SK-N-SH (cell line): ENCODE data around the gene EIF2S2. TPM values are rescaled to one million over a fixed set of nuclear protein-coding genes. Genes with fewer than 3 reads are reported as not detected.

Experiments
- CTCF ChIA-PET: fragments of 300-600, 350-600 bp; formaldehyde crosslinking; extraction: SDS; loops from one replicate; lab custom pipeline; 2021; lab: Yijun Ruan, JAX
- POLR2A ChIA-PET: fragments of 350-600 bp; sonication (Branson Sonifier 250); formaldehyde crosslinking; extraction: SDS; loops from one replicate; lab custom pipeline; 2020; ENCODE audit warnings: antibody characterized with exemption, inconsistent platforms; lab: Yijun Ruan, JAX
- DNase-seq: peaks from one replicate; pipeline ENCODE4 v3.0.0; 2012
- H2AFZ ChIP-seq: fragments of 200-600 bp; sonication (generic); 2 replicates; pipeline ENCODE4 v1.8.1; 2016; ENCODE audit warnings: antibody characterized with exemption, mild to moderate bottlenecking, low read depth
- H3F3A ChIP-seq: fragments of 200-600 bp; sonication (generic); replicated peaks from 2 replicates; pipeline ENCODE3; 2016; ENCODE audit warnings: antibody characterized with exemption, mild to moderate bottlenecking; ENCODE audit not compliant: insufficient read depth
- H3K27ac ChIP-seq, 2 experiments: fragments of 200-500 bp in 1 of 2; fragments of 200-600 bp in 1 of 2; sonication (Bioruptor generic) in 1 of 2; sonication (generic), shearing (Covaris generic) in 1 of 2; 2 replicates each; pipeline versions ENCODE4 v1.5.1 to v1.6.1; 2014 to 2016; ENCODE audit warnings: low read depth in 2 of 2, inconsistent platforms in 1 of 2, low read length in 1 of 2, mild to moderate bottlenecking in 1 of 2, mixed read lengths in 1 of 2
- H3K27me3 ChIP-seq: fragments of 200-600 bp; sonication (generic), shearing (Covaris generic); 2 replicates; pipeline ENCODE4 v1.6.1; 2016; ENCODE audit warnings: mixed run types; ENCODE audit not compliant: insufficient read depth
- H3K36me3 ChIP-seq, 2 experiments: fragments of 200-500 bp in 1 of 2; fragments of 200-600 bp in 1 of 2; sonication (Bioruptor generic) in 1 of 2; sonication (generic) in 1 of 2; replicated peaks in 1 of 2; 2 replicates each; pipeline versions ENCODE3 to v1.5.1; 2014 to 2016; ENCODE audit warnings: low read length in 1 of 2, mild to moderate bottlenecking in 1 of 2; ENCODE audit not compliant: insufficient read depth in 2 of 2, control insufficient read depth in 1 of 2
- H3K4me1 ChIP-seq, 2 experiments: fragments of 200-500 bp in 1 of 2; fragments of 200-600 bp in 1 of 2; sonication (Bioruptor generic) in 1 of 2; sonication (generic), shearing (Covaris generic) in 1 of 2; 2 replicates each; pipeline versions ENCODE4 v1.5.1 to v1.6.1; 2014 to 2016; ENCODE audit warnings: low read depth in 1 of 2, low read length in 1 of 2, mixed run types in 1 of 2; ENCODE audit not compliant: insufficient read depth in 2 of 2, control insufficient read depth in 1 of 2
- H3K4me2 ChIP-seq: fragments of 200-600 bp; sonication (generic), shearing (Covaris generic); 2 replicates; pipeline ENCODE4 v1.6.1; 2017; ENCODE audit warnings: mixed run types
- H3K4me3 ChIP-seq, 2 experiments: fragments of 200-500 bp in 1 of 2; fragments of 200-600 bp in 1 of 2; sonication (Bioruptor generic) in 1 of 2; sonication (generic), shearing (Covaris generic) in 1 of 2; 2 replicates each; pipeline versions ENCODE4 v1.5.1 to v1.8.1; 2014 to 2016; ENCODE audit warnings: low read depth in 2 of 2, inconsistent platforms in 1 of 2, low read length in 1 of 2, mild to moderate bottlenecking in 1 of 2, mixed read lengths in 1 of 2, moderate library complexity in 1 of 2
- H3K79me2 ChIP-seq: fragments of 200-600 bp; sonication (generic); 2 replicates; pipeline ENCODE4 v1.8.1; 2017; ENCODE audit warnings: mild to moderate bottlenecking; ENCODE audit not compliant: insufficient read depth
- H3K9ac ChIP-seq: fragments of 200-600 bp; sonication (generic); 2 replicates; pipeline ENCODE4 v1.6.1; 2017; ENCODE audit warnings: mixed run types
- H3K9me2 ChIP-seq: fragments of 200-600 bp; sonication (generic); 2 replicates; pipeline ENCODE4 v1.6.1; 2017; ENCODE audit warnings: mixed run types
- H3K9me3 ChIP-seq: fragments of 200-600 bp; sonication (generic); 2 replicates; pipeline ENCODE4 v1.6.1; 2017; ENCODE audit warnings: mixed run types, mild to moderate bottlenecking, moderate library complexity
- H4K20me1 ChIP-seq: fragments of 200-600 bp; sonication (generic); 2 replicates; pipeline ENCODE4 v1.6.1; 2017; ENCODE audit warnings: mild to moderate bottlenecking, mixed run types; ENCODE audit not compliant: insufficient read depth
- CTCF ChIP-seq: fragments of 200-600 bp; sonication (generic); IDR thresholded peaks from 2 replicates; pipeline ENCODE4 v1.6.1; 2017; ENCODE audit warnings: antibody characterized with exemption, mild to moderate bottlenecking, moderate library complexity
- EP300 ChIP-seq, 2 experiments: IDR thresholded peaks; 2 replicates each; pipeline versions ENCODE4 v1.4.0 to v1.6.1; 2012; ENCODE audit warnings: borderline replicate concordance in 1 of 2, low read depth in 1 of 2, low read length in 1 of 2
- FOSL2 ChIP-seq: IDR thresholded peaks from 2 replicates; pipeline ENCODE4 v1.4.0; 2012; ENCODE audit warnings: low read depth, mild to moderate bottlenecking, moderate library complexity, borderline replicate concordance
- FOXJ3 ChIP-seq: sonication (generic); formaldehyde crosslinking; IDR thresholded peaks from 2 replicates; pipeline ENCODE4 v1.5.1; 2020; ENCODE audit warnings: mild to moderate bottlenecking, missing genetic modification reagents
- IRF3 ChIP-seq: fragments of 150-350 bp; IDR thresholded peaks from 2 replicates; pipeline ENCODE4 v1.6.1; 2016; ENCODE audit warnings: mild to moderate bottlenecking, low read depth, low read length
- JUND ChIP-seq: IDR thresholded peaks from 2 replicates; pipeline ENCODE4 v1.4.0; 2012
- MEF2A ChIP-seq: IDR thresholded peaks from 2 replicates; pipeline ENCODE4 v1.4.0; 2012; ENCODE audit warnings: low read depth, borderline replicate concordance
- MXI1 ChIP-seq: IDR thresholded peaks from 2 replicates; pipeline ENCODE4 v1.6.1; 2012; ENCODE audit warnings: mild to moderate bottlenecking, low read depth, low read length, improper control_type of control experiment
- NRF1 ChIP-seq: IDR thresholded peaks from 2 replicates; pipeline ENCODE4 v1.6.1; 2012; ENCODE audit warnings: low read depth, mild to moderate bottlenecking, low read length
- POLR2AphosphoS5 ChIP-seq: IDR thresholded peaks from 2 replicates; pipeline ENCODE4 v1.6.1; 2012; ENCODE audit warnings: low read depth, low read length
- RCOR1 ChIP-seq: fragments of 150-350 bp; IDR thresholded peaks from 2 replicates; pipeline ENCODE4 v1.6.1; 2017; ENCODE audit warnings: antibody characterized with exemption, low read length
- RFX5 ChIP-seq: IDR thresholded peaks from 2 replicates; pipeline ENCODE4 v1.6.1; 2012; ENCODE audit warnings: mild to moderate bottlenecking, improper control_type of control experiment, low read length
- RXRA ChIP-seq: IDR thresholded peaks from 2 replicates; pipeline ENCODE4 v1.4.0; 2012; ENCODE audit warnings: low read depth, mild to moderate bottlenecking, borderline replicate concordance
- SMC3 ChIP-seq: IDR thresholded peaks from 2 replicates; pipeline ENCODE4 v1.6.1; 2012; ENCODE audit warnings: low read depth, low read length, improper control_type of control experiment
- TAF1 ChIP-seq: IDR thresholded peaks from 2 replicates; pipeline ENCODE4 v1.6.1; 2012; ENCODE audit warnings: low read depth, mild to moderate bottlenecking, low read length, moderate library complexity, borderline replicate concordance
- TEAD4 ChIP-seq: IDR thresholded peaks from 2 replicates; pipeline ENCODE4 v1.4.0; 2012; ENCODE audit warnings: mild to moderate bottlenecking, borderline replicate concordance; ENCODE audit not compliant: insufficient read depth
- USF1 ChIP-seq: IDR thresholded peaks from 2 replicates; pipeline ENCODE4 v1.4.0; 2012; ENCODE audit warnings: low read depth, borderline replicate concordance
- YY1 ChIP-seq: IDR thresholded peaks from 2 replicates; pipeline ENCODE4 v1.4.0; 2012; ENCODE audit warnings: low read depth, mild to moderate bottlenecking
- ZBTB33 ChIP-seq: IDR thresholded peaks from 2 replicates; pipeline ENCODE4 v1.4.0; 2012; ENCODE audit warnings: low read depth, borderline replicate concordance
- WGBS: methylation state at CpG from one replicate; pipeline ENCODE4 v1.1.6; 2017; ENCODE audit warnings: low lambda C conversion rate; 5-methylcytosine and 5-hydroxymethylcytosine counted together
- polyA plus RNA-seq, 3 experiments: library from polyadenylated mRNA; depleted of rRNA; stranded (reverse); fragments of >200 nt; gene quantifications; 2 replicates each; pipeline ENCODE4 v1.2.3, GENCODE V29; 2012

Gene EIF2S2
- polyA plus RNA-seq, 1 of the 3 experiments (the other 2 are of a cell fraction), result 50.7 TPM

- TF ChIP-seq TEAD4 (no peak), POLR2AphosphoS5 (no peak), RXRA (no peak), MXI1 (no peak), FOXJ3 (CRISPR knock-in tag) (no peak), RCOR1 (no peak), YY1 (no peak), NRF1 (no peak), RFX5 (no peak), SMC3 (no peak), USF1 (no peak), CTCF (no peak), IRF3 (no peak)
- TF ChIP-seq, all 33 proteins: peak for 0
Measured at GRCh38 chr20:34052414-34052813, 59.6 kb downstream of the EIF2S2 start (continued).

GRCh38 chr20:34049897-34050695 is 61.9 kb downstream of the EIF2S2 start:
- DNase-seq, result no peak
- Histone ChIP-seq H3K4me1 (peaks cover 0 to 18% of the 10 kb centered on the region in 2 experiments; a peak in 2 of 4 replicates), H4K20me1 (peaks cover 96% of the 10 kb centered on the region), H2AFZ (no peak overlapping the region), H3K9me2 (no peaks in the 10 kb centered on the region), H3K36me3 (peaks cover 0 to 2% of the 10 kb centered on the region in 2 experiments), H3K27ac (peak overlapping the region in 1 of 2 experiments; percentile 5; a peak in 1 of 4 replicates), H3K9ac (no peak overlapping the region), H3K9me3 (no peaks in the 10 kb centered on the region), H3K79me2 (peaks cover 97% of the 10 kb centered on the region), H3K4me3 (no peak overlapping the region), H3F3A (no peaks in the 10 kb centered on the region), H3K4me2 (no peak overlapping the region), H3K27me3 (no peaks in the 10 kb centered on the region)
- POLR2A ChIA-PET, result no interaction called here
- CTCF ChIA-PET, result interaction anchor here (1.1 to 1.5 kb wide), 2 partner anchors 19 to 46 kb away, joined by 3 to 6 read pairs; no protein-coding TSS in a partner anchor
- TF ChIP-seq JUND (no peak), YY1 (no peak), TAF1 (no peak), POLR2AphosphoS5 (no peak), FOSL2 (no peak), RFX5 (no peak), FOXJ3 (CRISPR knock-in tag) (no peak), EP300 (IDR thresholded peaks at IDR 0.05; ENCODE audit: borderline replicate concordance in 1 of 2, low read depth in 1 of 2, low read length in 1 of 2) (no peak), MEF2A (no peak), NRF1 (no peak), ZBTB33 (no peak)
- WGBS, result 100% methylated on average over 4 of the region's 4 CpGs
